HFF-Myc (cell line): ENCODE data around the gene SELENOO.
"Not testable (repeated sequence)": the region's sequence is repeated elsewhere in the genome, so short reads cannot be mapped to it uniquely, and the experiment has no call there.

ENCODE experiments used
- DNase-seq: peaks from one replicate; pipeline ENCODE4 v3.0.0-alpha.2; 2011; ENCODE audit warnings: low read depth; ENCODE audit errors: extremely low read depth
- H3K4me3 ChIP-seq: replicated peaks from 2 replicates; pipeline ENCODE4 v1.5.1; 2011; ENCODE audit warnings: low read depth, mild to moderate bottlenecking, control low read depth, low read length
- CTCF ChIP-seq: IDR thresholded peaks from 2 replicates; pipeline ENCODE4 v1.5.1; 2012; ENCODE audit warnings: mild to moderate bottlenecking, low read depth, low read length, control low read depth; ENCODE audit errors: missing control alignments

The SELENOO gene

GRCh38 chr22:50199829-50200460 is 866 bp upstream of the SELENOO start:
- no peak for DNase-seq
- peak overlapping the region; percentile 65 for H3K4me3 ChIP-seq
- no peak for TF ChIP-seq CTCF

GRCh38 chr22:50201191-50202129 is 649 bp downstream of the SELENOO start:
- no peak for TF ChIP-seq CTCF
- DNase-seq = no peak
- peak overlapping the region; percentile 65 for H3K4me3 ChIP-seq

GRCh38 chr22:50202130-50202666 is 1.4 kb downstream of the SELENOO start:
- peak overlapping the region; percentile 65 for H3K4me3 ChIP-seq
- no peak for TF ChIP-seq CTCF
- DNase-seq = no peak

GRCh38 chr22:50203288-50203687 is 2.5 kb downstream of the SELENOO start:
- no peak for DNase-seq
- no peak overlapping the region for H3K4me3 ChIP-seq
- TF ChIP-seq CTCF = no peak

- DNase-seq = no peak
- H3K4me3 ChIP-seq = no peak overlapping the region
- no peak for TF ChIP-seq CTCF
These were observed 3.8 kb downstream of the SELENOO start for GRCh38 chr22:50204571-50204970.

GRCh38 chr22:50204998-50205397 is 4.2 kb downstream of the SELENOO start:
- not testable (repeated sequence) for H3K4me3 ChIP-seq, DNase-seq
